K562 (cell line): ENCODE results near the gene RBKS. TPM values are rescaled to one million over a fixed set of nuclear protein-coding genes. Genes with fewer than 3 reads are reported as not detected.

Experiments used
- CHD7 ChIP-seq: fragments of 200-600 bp; sonication (generic); IDR thresholded peaks from one replicate; pipeline ENCODE4 v1.6.1; 2012; ENCODE audit warnings: mild to moderate bottlenecking, low read depth, low read length, inconsistent platforms
- ELF2 ChIP-seq: fragments of 250-450 bp; sonication (Bioruptor Pico); IDR thresholded peaks from 2 replicates; pipeline ENCODE4 v1.5.0; 2021; ENCODE audit warnings: mild to moderate bottlenecking
- ETV6 ChIP-seq, 3 experiments: fragments of 150-350 bp in 1 of 3; sonication (generic) in 1 of 3; formaldehyde crosslinking in 1 of 3; IDR thresholded peaks; 2 replicates each; pipeline versions ENCODE4 v1.6.1 to v1.8.0; 2014 to 2022; ENCODE audit warnings: borderline replicate concordance in 2 of 3, low read depth in 2 of 3, antibody characterized with exemption in 1 of 3, low read length in 1 of 3, mild to moderate bottlenecking in 1 of 3, missing genetic modification reagents in 1 of 3
- FOSL1 ChIP-seq: fragments of 200-800 bp; sonication (Bioruptor generic); conservative IDR thresholded peaks from 2 replicates; pipeline ENCODE4 v1.6.1; 2016; ENCODE audit warnings: missing genetic modification characterization, missing compliant biosample characterization
- KAT8 ChIP-seq: fragments of 450-650 bp; IDR thresholded peaks from 2 replicates; pipeline ENCODE4 v1.6.1; 2016; ENCODE audit warnings: low read depth, mild to moderate bottlenecking
- KDM5B ChIP-seq: fragments of 200-600 bp; sonication (generic); IDR thresholded peaks from 2 replicates; pipeline ENCODE4 v1.6.1; 2012; ENCODE audit warnings: low read depth, mild to moderate bottlenecking, moderate library complexity, low read length, control low read depth, inconsistent platforms; ENCODE audit not compliant: insufficient replicate concordance
- NCOA2 ChIP-seq, 2 experiments: fragments of 450-650 bp; IDR thresholded peaks; 2 replicates each; pipeline ENCODE4 v1.6.1; 2018; ENCODE audit warnings: mild to moderate bottlenecking in 2 of 2, moderate library complexity in 1 of 2; ENCODE audit not compliant: partially characterized antibody in 2 of 2
- NFE2 ChIP-seq: IDR thresholded peaks from 2 replicates; pipeline ENCODE4 v1.6.1; 2014; ENCODE audit warnings: antibody characterized with exemption, low read depth
- PHF20 ChIP-seq: fragments of 450-650 bp; IDR thresholded peaks from 2 replicates; pipeline ENCODE4 v1.6.1; 2018; ENCODE audit not compliant: partially characterized antibody
- SLC30A9 ChIP-seq: fragments of 250-450 bp; sonication (Bioruptor Pico); IDR thresholded peaks from 2 replicates; pipeline ENCODE4 v1.8.0; 2022; ENCODE audit warnings: mild to moderate bottlenecking, moderate library complexity
- SMARCB1 ChIP-seq: IDR thresholded peaks from 2 replicates; pipeline ENCODE4 v1.6.1; 2011; ENCODE audit warnings: improper control_type of control experiment, low read depth; ENCODE audit not compliant: insufficient read length
- SRF ChIP-seq, 2 experiments: fragments of 250-450, 450-650 bp in 1 of 2; sonication (Bioruptor Pico) in 1 of 2; sonication (generic) in 1 of 2; formaldehyde crosslinking; IDR thresholded peaks; 2 replicates each; pipeline versions ENCODE4 v1.5.0 to v1.5.1; 2020 to 2022; ENCODE audit warnings: mild to moderate bottlenecking in 1 of 2, missing genetic modification reagents in 1 of 2
- U2AF1 ChIP-seq: fragments of 200-400 bp; formaldehyde crosslinking; optimal IDR thresholded peaks from 2 replicates; pipeline ENCODE3; 2017; ENCODE audit warnings: mild to moderate bottlenecking, low read depth, low read length, moderate library complexity
- ZNF408 ChIP-seq: fragments of 250-450 bp; sonication (Bioruptor Pico); IDR thresholded peaks from 2 replicates; pipeline ENCODE4 v1.4.0; 2020; ENCODE audit warnings: low read depth, mild to moderate bottlenecking, moderate library complexity
- polyA plus RNA-seq, 8 experiments: library from polyadenylated mRNA; depleted of rRNA in 4 of 8; stranded (reverse) in 5 of 8; unstranded in 3 of 8; fragments of >200 nt; fragmentation: Nextera tagmentation in 2 of 8; fragmentation: Illumina TruSeq in 1 of 8; extraction: Ambion mirVana in 2 of 8; extraction: Trizol in 1 of 8; gene quantifications; 2 replicates each; pipeline versions ENCODE4 v1.2.1 to v1.2.3, GENCODE V29; 2011 to 2014; ENCODE audit warnings: inconsistent platforms in 1 of 8, missing spikeins in 1 of 8
- total RNA-seq, 7 experiments: library from RNA; depleted of rRNA in 6 of 7; stranded (reverse); fragments of >200 nt in 6 of 7; fragmentation: Illumina TruSeq in 2 of 7; extraction: Trizol in 2 of 7; gene quantifications; 2 replicates each; pipeline versions ENCODE4 v1.2.1 to v1.2.3, GENCODE V29; 2011 to 2021; ENCODE audit warnings: low replicate concordance in 1 of 7

The RBKS gene
- total and polyA plus RNA-seq, 9 of the 15 experiments (the other 6 are each of a cell fraction or from before 2014, with no cell fraction given), result 0.06 to 0.39 (median 0.19) TPM

- peak; percentile 34; the same call in 1 of the 2 replicates for TF ChIP-seq FOSL1 (tag)
- no peak for TF ChIP-seq SMARCB1
- no peak for TF ChIP-seq NCOA2 (IDR thresholded peaks at IDR 0.05; ENCODE audit: partially characterized antibody in 2 of 2)
- no peak for TF ChIP-seq ETV6 (IDR thresholded peaks at IDR 0.05; ENCODE audit: borderline replicate concordance in 1 of 2, low read depth in 2 of 2, low read length in 1 of 2)
- no peak for TF ChIP-seq ETV6 (CRISPR knock-in tag; IDR thresholded peaks at IDR 0.05; ENCODE audit: borderline replicate concordance)
- no peak for TF ChIP-seq NFE2
- TF ChIP-seq SLC30A9, result no peak
- TF ChIP-seq U2AF1, result no peak
- no peak for TF ChIP-seq ZNF408 (CRISPR knock-in tag)
- TF ChIP-seq ELF2, result peak; percentile 73; the same call in 1 of the 2 replicates
- peak; percentile 88 for TF ChIP-seq KDM5B
- TF ChIP-seq SRF (CRISPR knock-in tag; IDR thresholded peaks at IDR 0.05), result peak; percentile 42 to 54; a peak in 1 of 4 replicates
- no peak for TF ChIP-seq KAT8
- TF ChIP-seq PHF20, result peak; percentile 97
- TF ChIP-seq CHD7, result no peak
Observed at GRCh38 chr2:27771548-27772335, 118.4 kb downstream of the RBKS start, which contains the start of gene MRPL33 (continued).
